A549 (cell line): Measurements from ENCODE around the gene ZNF680. TPM values are rescaled to one million over a fixed set of nuclear protein-coding genes. Genes with fewer than 3 reads are reported as not detected.

Experiments used
- ATAC-seq, 2 experiments: fragments of 200-7000 bp in 1 of 2; fragments of >200 bp in 1 of 2; cut with Nextera tagmentation in 1 of 2; cut with Tn5 transposase in 1 of 2; 3 replicates each; pipeline versions ENCODE4 v1.8.0 to v1.9.1; 2018 to 2020; ENCODE audit warnings: mild to moderate bottlenecking in 1 of 2, moderate library complexity in 1 of 2
- CTCF ChIA-PET: fragments of 300-600 bp; sonication (Branson Sonifier 250); formaldehyde crosslinking; extraction: SDS; loops from one replicate; lab custom pipeline; 2021; ENCODE audit warnings: antibody characterized with exemption, inconsistent platforms; lab: Yijun Ruan, JAX
- POLR2A ChIA-PET: fragments of 350-600 bp; formaldehyde crosslinking; extraction: SDS; loops from one replicate; lab custom pipeline; 2021; ENCODE audit warnings: antibody characterized with exemption, inconsistent platforms; lab: Yijun Ruan, JAX
- DNase-seq, 2 experiments: peaks; one replicate each; pipeline versions ENCODE4 v3.0.0 to v3.0.0-alpha.2; 2011 to 2016; ENCODE audit warnings: low read depth in 1 of 2, low spot score in 1 of 2
- FAIRE-seq: peaks from 2 replicates; lab custom pipeline; 2011; peaks lifted over from hg19 to GRCh38; lab: Jason Lieb, UNC
- H3K27ac ChIP-seq, 2 experiments: fragments of >200 bp; sonication (Bioruptor Twin); formaldehyde crosslinking; 3 replicates each; pipeline ENCODE4 v1.5.1; 2016 to 2017
- H3K4me1 ChIP-seq: fragments of >200 bp; sonication (Bioruptor Twin); formaldehyde crosslinking; 3 replicates; pipeline ENCODE4 v1.6.1; 2016
- H3K4me2 ChIP-seq: fragments of >200 bp; sonication (Bioruptor Twin); formaldehyde crosslinking; 3 replicates; pipeline ENCODE4 v1.6.1; 2016
- H3K4me3 ChIP-seq: fragments of >200 bp; sonication (Bioruptor Twin); formaldehyde crosslinking; 3 replicates; pipeline ENCODE4 v1.5.1; 2016
- H3K9me3 ChIP-seq: fragments of >200 bp; sonication (Bioruptor Twin); formaldehyde crosslinking; 3 replicates; pipeline ENCODE4 v1.6.1; 2016
- BCL3 ChIP-seq: fragments of >200 bp; sonication (Bioruptor Twin); formaldehyde crosslinking; IDR thresholded peaks from 3 replicates; pipeline ENCODE4 v1.6.1; 2016
- BHLHE40 ChIP-seq: IDR thresholded peaks from 2 replicates; pipeline ENCODE4 v1.6.1; 2012; ENCODE audit warnings: low read depth, low read length, inconsistent platforms
- CEBPB ChIP-seq, 2 experiments: fragments of >200 bp in 1 of 2; sonication (Bioruptor Twin) in 1 of 2; formaldehyde crosslinking in 1 of 2; IDR thresholded peaks; 2 replicates each; pipeline ENCODE4 v1.6.1; 2012 to 2016
- E2F6 ChIP-seq: IDR thresholded peaks from 2 replicates; pipeline ENCODE4 v1.6.1; 2012; ENCODE audit warnings: low read depth, borderline replicate concordance
- EHF ChIP-seq: fragments of 250-450 bp; sonication (Bioruptor Pico); IDR thresholded peaks from 2 replicates; pipeline ENCODE4 v1.5.0; 2020; ENCODE audit warnings: mild to moderate bottlenecking
- HES2 ChIP-seq: fragments of >200 bp; sonication (Bioruptor Twin); formaldehyde crosslinking; IDR thresholded peaks from 2 replicates; pipeline ENCODE4 v1.6.1; 2016
- HMGXB4 ChIP-seq: fragments of 250-450 bp; sonication (Bioruptor Pico); IDR thresholded peaks from 2 replicates; pipeline ENCODE4 v1.5.0; 2021; ENCODE audit warnings: mild to moderate bottlenecking, moderate library complexity, borderline replicate concordance
- JUN ChIP-seq, 2 experiments: fragments of >200 bp; sonication (Bioruptor Twin); formaldehyde crosslinking; IDR thresholded peaks; 2 replicates in 1 of 2; 3 replicates in 1 of 2; pipeline ENCODE4 v1.6.1; 2016 to 2017
- KDM1A ChIP-seq: fragments of 200-600 bp; sonication (generic); IDR thresholded peaks from 2 replicates; pipeline ENCODE4 v1.6.1; 2016; ENCODE audit warnings: low read depth, mild to moderate bottlenecking
- MAFK ChIP-seq: fragments of 450-650 bp; IDR thresholded peaks from 2 replicates; pipeline ENCODE4 v1.6.1; 2014; ENCODE audit not compliant: partially characterized antibody
- MAX ChIP-seq: IDR thresholded peaks from 2 replicates; pipeline ENCODE4 v1.6.1; 2012
- MAZ ChIP-seq: fragments of 150-350 bp; IDR thresholded peaks from 2 replicates; pipeline ENCODE4 v1.6.1; 2014; ENCODE audit warnings: antibody characterized with exemption, low read depth, low read length, borderline replicate concordance
- MYC ChIP-seq: IDR thresholded peaks from 2 replicates; pipeline ENCODE4 v1.6.1; 2012; ENCODE audit warnings: mild to moderate bottlenecking, inconsistent platforms, low read length, improper control_type of control experiment, borderline replicate concordance
- NFE2L2 ChIP-seq: fragments of 150-350 bp; conservative IDR thresholded peaks from 2 replicates; pipeline ENCODE4 v1.6.1; 2014; ENCODE audit warnings: low read length
- NR3C1 ChIP-seq: fragments of >200 bp; sonication (Bioruptor Twin); formaldehyde crosslinking; IDR thresholded peaks from 3 replicates; pipeline ENCODE4 v1.6.1; 2017
- POLR2A ChIP-seq: IDR thresholded peaks from 2 replicates; pipeline ENCODE4 v1.6.1; 2012; ENCODE audit warnings: mild to moderate bottlenecking, low read length
- RCOR1 ChIP-seq: fragments of 150-350 bp; IDR thresholded peaks from 2 replicates; pipeline ENCODE4 v1.6.1; 2014; ENCODE audit warnings: antibody characterized with exemption, low read length, low read depth
- RFX5 ChIP-seq: fragments of 450-650 bp; IDR thresholded peaks from 2 replicates; pipeline ENCODE4 v1.7.1; 2014; ENCODE audit warnings: antibody characterized with exemption, mild to moderate bottlenecking, moderate library complexity
- RNF2 ChIP-seq: fragments of 200-600 bp; sonication (generic); IDR thresholded peaks from 2 replicates; pipeline ENCODE4 v1.6.1; 2016; ENCODE audit warnings: low read depth, mild to moderate bottlenecking, antibody characterized with exemption, moderate library complexity, borderline replicate concordance
- SMC3 ChIP-seq: fragments of >200 bp; sonication (Bioruptor Twin); formaldehyde crosslinking; IDR thresholded peaks from 3 replicates; pipeline ENCODE4 v1.6.1; 2018; ENCODE audit warnings: inconsistent platforms
- USF2 ChIP-seq: fragments of 450-650 bp; IDR thresholded peaks from 2 replicates; pipeline ENCODE4 v1.6.1; 2014; ENCODE audit warnings: antibody characterized with exemption
- ZSCAN20 ChIP-seq: fragments of 250-450 bp; sonication (Bioruptor Pico); IDR thresholded peaks from 2 replicates; pipeline ENCODE4 v1.8.0; 2022; ENCODE audit warnings: mild to moderate bottlenecking, moderate library complexity
- WGBS: methylation state at CpG from one replicate; pipeline ENCODE4 v1.1.6; 2017; ENCODE audit errors: missing lambda C conversion rate; 5-methylcytosine and 5-hydroxymethylcytosine counted together
- polyA plus RNA-seq, 4 experiments: library from polyadenylated mRNA; depleted of rRNA in 3 of 4; stranded (reverse); fragments of >200 nt; fragmentation: RNase III in 1 of 4; extraction: RNeasy Plus Mini Kit Qiagen cat#74134 plus additional on column Dnase treatment in 1 of 4; gene quantifications; 2 replicates in 3 of 4; 3 replicates in 1 of 4; pipeline ENCODE4 v1.2.3, GENCODE V29; 2011 to 2017

ZNF680 gene
- polyA plus RNA-seq, 2 of the 4 experiments (the other 2 are of a cell fraction): 4.6 to 6.6 TPM

GRCh38 chr7:64551375-64552142, 11.3 kb downstream of the ZNF680 start:
- Histone ChIP-seq H3K4me1 (no peaks in the 10 kb centered on the region), H3K4me3 (no peak overlapping the region), H3K9me3 (peaks cover 35% of the 10 kb centered on the region), H3K27ac (no peak overlapping the region), H3K4me2 (no peak overlapping the region)
- TF ChIP-seq KDM1A (no peak), MAX (no peak), USF2 (no peak), BCL3 (no peak), E2F6 (no peak), NFE2L2 (no peak), MYC (no peak)
- ATAC-seq: no peak
- ChIA-PET POLR2A (no interaction called here), CTCF (no interaction called here)
- FAIRE-seq: no peak
- DNase-seq: no peak
- WGBS: 73% methylated on average over 6 of the region's 6 CpGs

GRCh38 chr7:64544010-64544409, 18.9 kb downstream of the ZNF680 start:
- no peak for DNase-seq
- no peak for ATAC-seq
- Histone ChIP-seq H3K4me3 (no peak overlapping the region), H3K9me3 (peaks cover 46% of the 10 kb centered on the region), H3K4me1 (no peaks in the 10 kb centered on the region), H3K27ac (no peak overlapping the region), H3K4me2 (no peak overlapping the region)
- no peak for TF ChIP-seq EHF (CRISPR knock-in tag)
- TF ChIP-seq RFX5: no peak
- TF ChIP-seq RCOR1: no peak
- TF ChIP-seq POLR2A: no peak
- no peak for TF ChIP-seq MAZ
- TF ChIP-seq MAFK: no peak
- TF ChIP-seq BHLHE40: no peak
- TF ChIP-seq CEBPB (IDR thresholded peaks at IDR 0.05): no peak
- TF ChIP-seq NR3C1: no peak
- TF ChIP-seq HMGXB4 (CRISPR knock-in tag): no peak
- no peak for TF ChIP-seq HES2
- TF ChIP-seq MYC: no peak
- TF ChIP-seq ZSCAN20 (CRISPR knock-in tag): no peak
- no peak for TF ChIP-seq JUN (IDR thresholded peaks at IDR 0.05)
- TF ChIP-seq RNF2: no peak
- no peak for TF ChIP-seq SMC3
- FAIRE-seq: no peak
- 90% methylated on average over 2 of the region's 2 CpGs for WGBS
- ChIA-PET CTCF (no interaction called here), POLR2A (no interaction called here)
